Head of caudate nucleus (tissue), 42 donors: ENCODE data around the gene FAM13A.
"Not testable (repeated sequence)": the region's sequence is repeated elsewhere in the genome, so short reads cannot be mapped to it uniquely, and the experiment has no call there.

Source experiments
- DNase-seq, 42 donors: peaks; one replicate each; pipeline versions ENCODE4 v3.0.0 to v3.0.0-alpha.2; 2020 to 2021; ENCODE audit warnings: mixed read lengths in 7 of 42
- intact Hi-C: fragments of 100-400 bp; cut with DNase I; formaldehyde crosslinking; loops from one replicate; pipeline ENCODE4 v1.15.0; 2022

Gene FAM13A

GRCh38 chr4:89056953-89057398 lies at the start of gene FAM13A:
Gene FAM13A, minus strand, starts transcription at chr4:89057185. Its CDS starts 221 bp downstream, at chr4:89056964.
- intact Hi-C loops, result no loop called here

GRCh38 chr4:89105726-89106125 lies 48.7 kb upstream of the FAM13A start:
- intact Hi-C loops, result no loop called here
- DNase-seq, result no peak

More at GRCh38 chr4:89056953-89057398, at the start of gene FAM13A:
- DNase-seq, result peak; percentile 8 to 85 (median 66)

- intact Hi-C loops, result no loop called here
- no peak for DNase-seq
These were observed 44.5 kb upstream of the FAM13A start for GRCh38 chr4:89101256-89102161.

- no peak for DNase-seq
- intact Hi-C loops, result no loop called here
These were observed 43.9 kb upstream of the FAM13A start for GRCh38 chr4:89100853-89101252.

- intact Hi-C loops, result no loop called here
- no peak for DNase-seq
These were observed 42.5 kb upstream of the FAM13A start for GRCh38 chr4:89099471-89099870.

GRCh38 chr4:89099034-89099433 lies 42.0 kb upstream of the FAM13A start:
- intact Hi-C loops, result no loop called here
- DNase-seq, result no peak

- no peak for DNase-seq
- intact Hi-C loops, result no loop called here
These were observed 21.3 kb upstream of the FAM13A start for GRCh38 chr4:89078300-89078699.

- DNase-seq, result no peak
- intact Hi-C loops, result no loop called here
These were observed 20.8 kb upstream of the FAM13A start for GRCh38 chr4:89077761-89078160.

- DNase-seq, result no peak
- intact Hi-C loops, result no loop called here
These were observed 15.9 kb upstream of the FAM13A start for GRCh38 chr4:89072921-89073320.

GRCh38 chr4:89071311-89071710 lies 14.3 kb upstream of the FAM13A start:
- no peak for DNase-seq
- intact Hi-C loops, result no loop called here

GRCh38 chr4:89070041-89070440 lies 13.1 kb upstream of the FAM13A start:
- intact Hi-C loops, result no loop called here
- DNase-seq, result no peak

- intact Hi-C loops, result no loop called here
- no peak for DNase-seq
These were observed 12.5 kb upstream of the FAM13A start for GRCh38 chr4:89069481-89069880.

- intact Hi-C loops, result no loop called here
- no peak for DNase-seq
These were observed 10.4 kb upstream of the FAM13A start for GRCh38 chr4:89067417-89067816.

- intact Hi-C loops, result no loop called here
- DNase-seq, result no peak
These were observed 7.9 kb upstream of the FAM13A start for GRCh38 chr4:89064848-89065247.

- DNase-seq, intact Hi-C loops: not testable (repeated sequence)
These were observed 859 bp upstream of the FAM13A start for GRCh38 chr4:89057844-89058243.

GRCh38 chr4:89056292-89056952 lies 563 bp downstream of the FAM13A start:
- no peak for DNase-seq
- intact Hi-C loops, result no loop called here

- no peak for DNase-seq
- intact Hi-C loops, result no loop called here
These were observed 1.6 kb downstream of the FAM13A start for GRCh38 chr4:89055157-89056080.

GRCh38 chr4:89054627-89055026 lies 2.4 kb downstream of the FAM13A start:
- DNase-seq, result no peak
- intact Hi-C loops, result no loop called here

- intact Hi-C loops, result no loop called here
- DNase-seq, result no peak
These were observed 7.1 kb downstream of the FAM13A start for GRCh38 chr4:89049853-89050252.
